PFSK-1 (cell line): ENCODE results near the gene CTNNA3.

Experiments used
- FOXP2 ChIP-seq: optimal IDR thresholded peaks from 2 replicates; pipeline ENCODE3; 2011; ENCODE audit warnings: borderline replicate concordance, control low read depth, inconsistent platforms; ENCODE audit not compliant: insufficient read depth; ENCODE audit errors: extremely low read length, extremely low read depth
- POLR2AphosphoS5 ChIP-seq: IDR thresholded peaks from 2 replicates; pipeline ENCODE4 v1.6.1; 2012; ENCODE audit warnings: low read depth, mild to moderate bottlenecking, control low read depth, low read length, moderate library complexity
- SIN3A ChIP-seq: IDR thresholded peaks from 2 replicates; pipeline ENCODE4 v1.6.1; 2012; ENCODE audit warnings: mild to moderate bottlenecking, low read length, moderate library complexity, borderline replicate concordance; ENCODE audit not compliant: insufficient read depth
- TAF1 ChIP-seq: IDR thresholded peaks from 2 replicates; pipeline ENCODE4 v1.6.1; 2012; ENCODE audit warnings: low read length, control low read depth, borderline replicate concordance; ENCODE audit not compliant: insufficient read depth
- TF ChIP-seq, protein P1 (sequence below), 2 experiments: IDR thresholded peaks; 2 replicates each; pipeline versions ENCODE4 v1.6.1 to v1.8.0; 2011 to 2012; ENCODE audit warnings: low read depth in 2 of 2, low read length in 2 of 2, control low read depth in 1 of 2, inconsistent platforms in 1 of 2, mild to moderate bottlenecking in 1 of 2, moderate library complexity in 1 of 2; ENCODE audit not compliant: insufficient read depth in 1 of 2

CTNNA3 gene

DNA sequence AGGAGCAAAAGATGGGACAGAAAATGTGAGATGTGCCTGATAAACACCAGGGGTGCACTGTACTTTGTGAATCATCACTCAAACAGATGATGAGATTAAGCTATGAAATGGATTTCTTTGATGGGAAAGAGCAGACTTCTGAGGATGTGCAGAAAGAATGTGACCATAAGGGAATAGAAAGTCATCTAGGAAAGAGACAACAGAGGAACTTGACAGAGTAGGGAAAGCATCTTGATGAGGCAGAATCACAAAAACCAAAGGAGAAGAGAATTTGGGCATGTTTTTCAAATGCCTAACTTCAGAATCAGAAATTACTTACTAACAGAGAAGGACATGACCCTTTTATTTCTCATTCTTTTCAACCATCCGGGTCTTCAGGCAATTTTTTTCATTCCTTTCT is 852.6 kb downstream of the CTNNA3 start:
- TF ChIP-seq, protein P1, sequence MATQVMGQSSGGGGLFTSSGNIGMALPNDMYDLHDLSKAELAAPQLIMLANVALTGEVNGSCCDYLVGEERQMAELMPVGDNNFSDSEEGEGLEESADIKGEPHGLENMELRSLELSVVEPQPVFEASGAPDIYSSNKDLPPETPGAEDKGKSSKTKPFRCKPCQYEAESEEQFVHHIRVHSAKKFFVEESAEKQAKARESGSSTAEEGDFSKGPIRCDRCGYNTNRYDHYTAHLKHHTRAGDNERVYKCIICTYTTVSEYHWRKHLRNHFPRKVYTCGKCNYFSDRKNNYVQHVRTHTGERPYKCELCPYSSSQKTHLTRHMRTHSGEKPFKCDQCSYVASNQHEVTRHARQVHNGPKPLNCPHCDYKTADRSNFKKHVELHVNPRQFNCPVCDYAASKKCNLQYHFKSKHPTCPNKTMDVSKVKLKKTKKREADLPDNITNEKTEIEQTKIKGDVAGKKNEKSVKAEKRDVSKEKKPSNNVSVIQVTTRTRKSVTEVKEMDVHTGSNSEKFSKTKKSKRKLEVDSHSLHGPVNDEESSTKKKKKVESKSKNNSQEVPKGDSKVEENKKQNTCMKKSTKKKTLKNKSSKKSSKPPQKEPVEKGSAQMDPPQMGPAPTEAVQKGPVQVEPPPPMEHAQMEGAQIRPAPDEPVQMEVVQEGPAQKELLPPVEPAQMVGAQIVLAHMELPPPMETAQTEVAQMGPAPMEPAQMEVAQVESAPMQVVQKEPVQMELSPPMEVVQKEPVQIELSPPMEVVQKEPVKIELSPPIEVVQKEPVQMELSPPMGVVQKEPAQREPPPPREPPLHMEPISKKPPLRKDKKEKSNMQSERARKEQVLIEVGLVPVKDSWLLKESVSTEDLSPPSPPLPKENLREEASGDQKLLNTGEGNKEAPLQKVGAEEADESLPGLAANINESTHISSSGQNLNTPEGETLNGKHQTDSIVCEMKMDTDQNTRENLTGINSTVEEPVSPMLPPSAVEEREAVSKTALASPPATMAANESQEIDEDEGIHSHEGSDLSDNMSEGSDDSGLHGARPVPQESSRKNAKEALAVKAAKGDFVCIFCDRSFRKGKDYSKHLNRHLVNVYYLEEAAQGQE (IDR thresholded peaks at IDR 0.05; ENCODE audit: insufficient read depth in 1 of 2, low read depth in 2 of 2, low read length in 2 of 2): no peak
- TF ChIP-seq FOXP2: no peak

DNA sequence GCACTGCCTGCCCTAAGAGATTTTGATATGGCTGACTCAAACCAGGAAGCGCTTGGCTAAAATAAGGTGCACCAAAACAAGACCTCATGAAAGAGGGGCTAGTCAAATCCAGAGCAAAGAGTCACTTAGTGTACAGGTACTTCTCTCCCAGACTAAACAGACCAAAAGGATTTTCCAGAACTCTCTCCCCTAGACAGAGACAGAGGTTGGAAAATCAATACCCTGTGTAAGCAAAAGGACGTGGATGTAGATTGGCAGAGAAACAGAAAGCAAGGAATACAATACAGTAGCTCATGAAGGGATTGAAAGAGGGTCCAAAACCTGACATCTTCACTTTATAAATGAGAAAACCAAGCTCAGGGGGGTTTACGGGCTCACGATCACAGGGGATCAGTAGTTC is 853.1 kb downstream of the CTNNA3 start:
- no peak for TF ChIP-seq FOXP2
- TF ChIP-seq, protein P1 (IDR thresholded peaks at IDR 0.05; ENCODE audit: insufficient read depth in 1 of 2, low read depth in 2 of 2, low read length in 2 of 2): no peak
- no peak for TF ChIP-seq TAF1
- no peak for TF ChIP-seq SIN3A
- no peak for TF ChIP-seq POLR2AphosphoS5

DNA sequence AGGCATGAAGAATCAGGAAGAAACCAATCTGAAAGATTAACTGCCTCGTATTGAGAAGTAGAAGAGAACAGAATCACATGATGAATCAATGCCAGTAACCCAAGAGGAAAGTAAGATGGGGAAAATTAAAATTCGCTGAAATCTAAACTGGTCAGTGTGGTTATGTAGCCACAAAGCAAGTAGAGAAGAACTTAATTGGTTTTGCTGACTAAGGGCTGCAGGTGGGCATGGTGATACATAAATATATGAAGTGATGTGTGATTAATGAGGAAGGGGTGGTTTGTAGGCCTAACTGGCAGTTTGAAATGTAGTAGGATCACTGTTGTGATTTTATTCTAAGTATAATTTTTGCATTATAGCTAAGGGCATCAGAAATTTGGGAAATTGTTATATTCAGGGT is 853.6 kb downstream of the CTNNA3 start:
- no peak for TF ChIP-seq SIN3A
- no peak for TF ChIP-seq POLR2AphosphoS5
- TF ChIP-seq, protein P1 (IDR thresholded peaks at IDR 0.05; ENCODE audit: insufficient read depth in 1 of 2, low read depth in 2 of 2, low read length in 2 of 2): no peak
- no peak for TF ChIP-seq TAF1
- no peak for TF ChIP-seq FOXP2

DNA sequence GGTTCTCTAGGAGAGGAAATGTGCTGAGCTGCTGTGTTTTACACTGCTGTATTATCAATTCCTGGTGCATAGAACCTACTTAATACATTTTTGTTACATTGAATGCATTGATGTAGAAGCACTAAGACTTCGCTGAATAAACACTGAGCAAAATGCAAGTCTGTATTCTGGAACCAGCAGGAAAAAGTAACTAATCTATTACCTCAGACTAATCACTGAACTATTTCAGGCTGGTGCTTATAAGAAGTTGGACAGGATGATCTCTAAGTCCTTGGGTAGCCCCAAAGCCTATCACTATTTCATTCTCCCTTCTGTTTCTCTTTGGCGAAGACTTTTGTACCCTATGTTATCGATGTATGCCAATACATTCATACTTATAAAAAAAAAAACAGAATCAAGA is 857.3 kb downstream of the CTNNA3 start:
- TF ChIP-seq POLR2AphosphoS5: no peak
- no peak for TF ChIP-seq FOXP2
- TF ChIP-seq SIN3A: no peak
- TF ChIP-seq, protein P1 (IDR thresholded peaks at IDR 0.05; ENCODE audit: insufficient read depth in 1 of 2, low read depth in 2 of 2, low read length in 2 of 2): no peak
- no peak for TF ChIP-seq TAF1

DNA sequence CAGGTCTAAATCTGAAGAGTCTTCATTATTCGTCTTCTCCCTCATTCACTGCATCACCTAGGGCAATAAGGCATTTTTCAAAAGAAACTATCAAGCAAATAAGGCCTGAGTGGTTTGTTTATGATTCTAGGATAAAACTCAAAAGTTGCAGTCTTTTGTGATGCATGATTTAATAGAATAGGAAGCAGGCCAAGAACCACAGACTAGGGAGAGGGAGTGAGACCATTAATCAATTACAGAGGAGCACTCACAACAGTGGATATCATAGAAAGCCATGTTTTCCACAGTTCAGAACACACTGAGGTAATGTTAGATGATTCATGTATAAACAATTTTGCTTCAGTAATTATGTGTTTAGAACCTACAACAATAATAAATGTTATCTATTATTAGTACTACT is 858.0 kb downstream of the CTNNA3 start:
- TF ChIP-seq FOXP2 (no peak), TAF1 (no peak), POLR2AphosphoS5 (no peak), SIN3A (no peak)
- TF ChIP-seq, protein P1 (IDR thresholded peaks at IDR 0.05; ENCODE audit: insufficient read depth in 1 of 2, low read depth in 2 of 2, low read length in 2 of 2): no peak
